Astrocyte of the hippocampus (primary cell): ENCODE data around the gene ADARB2.
"Not testable (repeated sequence)": the region's sequence is repeated elsewhere in the genome, so short reads cannot be mapped to it uniquely, and the experiment has no call there.

ENCODE experiments used
- DNase-seq: peaks from one replicate; pipeline ENCODE4 v3.0.0; 2011; ENCODE audit warnings: low read depth, low spot score

The ADARB2 gene

GRCh38 chr10:1616701-1617100 lies 120.6 kb downstream of the ADARB2 start:
- not testable (repeated sequence) for DNase-seq

GRCh38 chr10:1615186-1615954 lies 122.0 kb downstream of the ADARB2 start:
- no peak for DNase-seq

GRCh38 chr10:1613511-1613910 lies 123.8 kb downstream of the ADARB2 start:
- DNase-seq = no peak

- DNase-seq = no peak
Measured at GRCh38 chr10:1612908-1613307, 124.4 kb downstream of the ADARB2 start.

GRCh38 chr10:1611936-1612550 lies 125.3 kb downstream of the ADARB2 start:
- no peak for DNase-seq

GRCh38 chr10:1610986-1611770 lies 126.1 kb downstream of the ADARB2 start:
- no peak for DNase-seq

- no peak for DNase-seq
Measured at GRCh38 chr10:1609648-1609970, 127.7 kb downstream of the ADARB2 start.

- DNase-seq = no peak
Measured at GRCh38 chr10:1608851-1609647, 128.3 kb downstream of the ADARB2 start.

GRCh38 chr10:1608408-1608807 lies 128.9 kb downstream of the ADARB2 start:
- no peak for DNase-seq

GRCh38 chr10:1607466-1607865 lies 129.9 kb downstream of the ADARB2 start:
- no peak for DNase-seq

GRCh38 chr10:1605999-1606940 lies 131.1 kb downstream of the ADARB2 start:
- DNase-seq = no peak

GRCh38 chr10:1605121-1605520 lies 132.2 kb downstream of the ADARB2 start:
- DNase-seq = no peak

GRCh38 chr10:1604246-1604645 lies 133.1 kb downstream of the ADARB2 start:
- DNase-seq = no peak

- no peak for DNase-seq
Measured at GRCh38 chr10:1603181-1603580, 134.1 kb downstream of the ADARB2 start.

GRCh38 chr10:1602037-1602484 lies 135.3 kb downstream of the ADARB2 start:
- no peak for DNase-seq

GRCh38 chr10:1601406-1601805 lies 135.9 kb downstream of the ADARB2 start:
- no peak for DNase-seq

GRCh38 chr10:1600861-1601260 lies 136.5 kb downstream of the ADARB2 start:
- no peak for DNase-seq

GRCh38 chr10:1598393-1599153 lies 138.8 kb downstream of the ADARB2 start:
- no peak for DNase-seq

- DNase-seq = no peak
Measured at GRCh38 chr10:1597370-1598146, 139.8 kb downstream of the ADARB2 start.
